GM12878 (cell line): ENCODE results near the gene INCA1. TPM values are rescaled to one million over a fixed set of nuclear protein-coding genes. Genes with fewer than 3 reads are reported as not detected.

ENCODE experiments used
- CEBPB ChIP-seq, 2 experiments: fragments of 150-350 bp in 1 of 2; IDR thresholded peaks; 2 replicates each; pipeline ENCODE4 v1.6.1; 2012 to 2014; ENCODE audit warnings: low read depth in 2 of 2, low read length in 2 of 2, borderline replicate concordance in 1 of 2, inconsistent platforms in 1 of 2
- CREB1 ChIP-seq: IDR thresholded peaks from 2 replicates; pipeline ENCODE4 v1.6.1; 2012; ENCODE audit warnings: low read depth, mild to moderate bottlenecking, inconsistent platforms
- CREM ChIP-seq: IDR thresholded peaks from 2 replicates; pipeline ENCODE4 v1.6.1; 2014; ENCODE audit warnings: antibody characterized with exemption, low read depth
- EGR1 ChIP-seq, 2 experiments: IDR thresholded peaks; 1 replicate in 1 of 2; 2 replicates in 1 of 2; pipeline ENCODE4 v1.6.1; 2011 to 2012; ENCODE audit warnings: low read depth in 2 of 2, low read length in 2 of 2, borderline replicate concordance in 1 of 2, mild to moderate bottlenecking in 1 of 2, moderate library complexity in 1 of 2
- EP300 ChIP-seq, 2 experiments: fragments of 150-350 bp in 1 of 2; IDR thresholded peaks; 2 replicates each; pipeline ENCODE4 v1.6.1; 2011 to 2012; ENCODE audit warnings: low read depth in 2 of 2, low read length in 2 of 2, borderline replicate concordance in 1 of 2, improper control_type of control experiment in 1 of 2, inconsistent platforms in 1 of 2; ENCODE audit not compliant: control insufficient read depth in 1 of 2
- EZH2 ChIP-seq: IDR thresholded peaks from 2 replicates; pipeline ENCODE4 v1.6.1; 2012; ENCODE audit warnings: low read depth, mild to moderate bottlenecking, control low read depth, inconsistent platforms, low read length, borderline replicate concordance; ENCODE audit not compliant: control insufficient read depth
- FOXK2 ChIP-seq: fragments of 450-650 bp; IDR thresholded peaks from 2 replicates; pipeline ENCODE4 v1.6.1; 2017; ENCODE audit warnings: mild to moderate bottlenecking, moderate library complexity
- MEF2A ChIP-seq: IDR thresholded peaks from 2 replicates; pipeline ENCODE4 v1.6.1; 2011; ENCODE audit warnings: low read depth, mild to moderate bottlenecking, low read length, moderate library complexity; ENCODE audit not compliant: insufficient read depth
- MTA2 ChIP-seq: fragments of 450-650 bp; IDR thresholded peaks from 2 replicates; pipeline ENCODE4 v1.6.1; 2016; ENCODE audit warnings: low read depth, mild to moderate bottlenecking, moderate library complexity
- RCOR1 ChIP-seq: conservative IDR thresholded peaks from 2 replicates; pipeline ENCODE4 v1.6.1; 2012; ENCODE audit warnings: low read depth, low read length, improper control_type of control experiment
- RELB ChIP-seq: fragments of 450-650 bp; IDR thresholded peaks from 2 replicates; pipeline ENCODE4 v1.6.1; 2017; ENCODE audit warnings: low read depth, mild to moderate bottlenecking, moderate library complexity
- REST ChIP-seq: IDR thresholded peaks from 2 replicates; pipeline ENCODE4 v1.6.1; 2012; ENCODE audit warnings: mild to moderate bottlenecking, low read depth, low read length
- RFX5 ChIP-seq: IDR thresholded peaks from 2 replicates; pipeline ENCODE4 v1.6.1; 2011; ENCODE audit warnings: low read depth, low read length, improper control_type of control experiment
- SIN3A ChIP-seq: IDR thresholded peaks from 2 replicates; pipeline ENCODE4 v1.6.1; 2012; ENCODE audit warnings: low read depth, low read length, improper control_type of control experiment
- SPI1 ChIP-seq: IDR thresholded peaks from 2 replicates; pipeline ENCODE4 v1.6.1; 2011; ENCODE audit warnings: low read depth, mild to moderate bottlenecking, low read length, moderate library complexity, borderline replicate concordance; ENCODE audit not compliant: insufficient read depth
- USF2 ChIP-seq: IDR thresholded peaks from 2 replicates; pipeline ENCODE4 v1.6.1; 2011; ENCODE audit warnings: low read depth, low read length, improper control_type of control experiment, borderline replicate concordance
- ZBTB4 ChIP-seq: fragments of 450-650 bp; formaldehyde crosslinking; IDR thresholded peaks from 2 replicates; pipeline ENCODE4 v1.4.0; 2022; ENCODE audit warnings: mild to moderate bottlenecking, moderate library complexity
- ZSCAN29 ChIP-seq: fragments of 450-650 bp; IDR thresholded peaks from 2 replicates; pipeline ENCODE4 v1.6.1; 2017; ENCODE audit warnings: mild to moderate bottlenecking, moderate library complexity
- polyA plus RNA-seq, 11 experiments: library from polyadenylated mRNA; depleted of rRNA in 4 of 11; unstranded in 6 of 11; stranded (reverse) in 5 of 11; fragments of >200 nt; fragmentation: Nextera tagmentation in 4 of 11; fragmentation: Illumina TruSeq in 1 of 11; extraction: Ambion mirVana in 4 of 11; extraction: Trizol in 1 of 11; gene quantifications; 1 replicate in 1 of 11; 2 replicates in 10 of 11; pipeline versions ENCODE4 v1.2.1 to v1.2.3, GENCODE V29; 2011 to 2016; ENCODE audit warnings: inconsistent platforms in 2 of 11, missing spikeins in 2 of 11, low read depth in 1 of 11
- total RNA-seq, 4 experiments: library from RNA; depleted of rRNA in 3 of 4; stranded (reverse); fragments of >200 nt in 3 of 4; fragmentation: Illumina TruSeq in 1 of 4; extraction: Trizol in 1 of 4; gene quantifications; 2 replicates each; pipeline versions ENCODE4 v1.2.1 to v1.2.3, GENCODE V29; 2013 to 2021

Gene INCA1
- total and polyA plus RNA-seq, 10 of the 15 experiments (the other 5 are each of a cell fraction or from before 2014, with no cell fraction given): 0.19 to 1.8 (median 0.45) TPM

- no peak for TF ChIP-seq REST
- peak; percentile 73; the same call in 1 of the 2 replicates for TF ChIP-seq FOXK2
- TF ChIP-seq ZBTB4 (CRISPR knock-in tag): no peak
- TF ChIP-seq CREM: no peak; the same call in 1 of the 2 replicates
- no peak for TF ChIP-seq MEF2A
- 0 out of 2 replicates have a peak, but pooled peaks have one; percentile 27 for TF ChIP-seq RFX5
- TF ChIP-seq SIN3A: peak; percentile 76; the same call in 1 of the 2 replicates
- 0 out of 4 replicates have a peak, but pooled peaks of 1 of the 2 experiments have one; percentile 24 for TF ChIP-seq CEBPB (IDR thresholded peaks at IDR 0.05; ENCODE audit: borderline replicate concordance in 1 of 2, low read depth in 2 of 2, low read length in 2 of 2)
- TF ChIP-seq SPI1: no peak
- TF ChIP-seq CREB1: no peak
- no peak for TF ChIP-seq RCOR1
- peak in 1 of 2 experiments; percentile 19; a peak in 1 of 4 replicates for TF ChIP-seq EP300 (IDR thresholded peaks at IDR 0.05; ENCODE audit: borderline replicate concordance in 1 of 2, control insufficient read depth in 1 of 2, low read depth in 2 of 2, low read length in 2 of 2)
- peak; percentile 41; the same call in 1 of the 2 replicates for TF ChIP-seq MTA2
- no peak for TF ChIP-seq EZH2
- peak in 1 of 2 experiments; percentile 63; a peak in 1 of 3 replicates for TF ChIP-seq EGR1 (IDR thresholded peaks at IDR 0.05; ENCODE audit: borderline replicate concordance in 1 of 2, low read depth in 2 of 2, low read length in 2 of 2)
- TF ChIP-seq USF2: no peak
- TF ChIP-seq ZSCAN29: 0 out of 2 replicates have a peak, but pooled peaks have one; percentile 36
- peak; percentile 96 for TF ChIP-seq RELB
Measured at GRCh38 chr17:4948166-4948930, 49.0 kb downstream of the INCA1 start, which contains the start of gene PFN1 (continued).
